ENCODE measurements around the gene POLR1A.
A peak's percentile ranks its signal among the peaks of the same experiment; 100 is the strongest.

The POLR1A gene

GRCh38 chr2:86069783-86070339 is 35.8 kb downstream of the POLR1A start:
- Histone ChIP-seq H3K79me1 (replicated peaks; ENCODE audit: low read length, poor library complexity, severe bottlenecking) (peaks cover 15% of the 10 kb centered on the region), H2AFZ (ENCODE audit: low read depth, low read length) (no peak overlapping the region), H2BK5ac (ENCODE audit: low read depth, low read length, poor library complexity, severe bottlenecking) (no peak overlapping the region), H3K23ac (ENCODE audit: low read length in 2 of 2) (no peak overlapping the region), H3K36me3 (ENCODE audit: control insufficient read depth in 1 of 2, insufficient read depth in 2 of 2, low read depth in 1 of 2, low read length in 2 of 2) (peaks cover 50 to 58% of the 10 kb centered on the region in 2 experiments), H3K14ac (ENCODE audit: low read length in 2 of 2) (no peak overlapping the region), H3K9ac (ENCODE audit: low read length) (no peak overlapping the region), H2AK5ac (ENCODE audit: low read length, severe bottlenecking) (no peak overlapping the region), H2BK120ac (ENCODE audit: low read depth, low read length) (no peak overlapping the region), H2BK12ac (ENCODE audit: low read length in 2 of 2) (peak overlapping the region in 1 of 2 experiments; percentile 1), H4K91ac (ENCODE audit: low read length) (no peak overlapping the region), H3K27ac (ENCODE audit: low read length, poor library complexity, severe bottlenecking) (no peak overlapping the region), H3K4ac (ENCODE audit: low read depth in 1 of 2, low read length in 2 of 2) (no peak overlapping the region), H2BK15ac (ENCODE audit: low read depth, poor library complexity, severe bottlenecking) (no peak overlapping the region), H3K27me3 (ENCODE audit: control insufficient read depth in 1 of 2, insufficient read depth in 1 of 2, low read length in 2 of 2) (no peaks in the 10 kb centered on the region), H4K8ac (ENCODE audit: low read length) (no peak overlapping the region), H3K9me3 (ENCODE audit: control insufficient read depth, low read length) (no peaks in the 10 kb centered on the region), H3K18ac (ENCODE audit: low read depth in 1 of 2, low read length in 2 of 2) (peak overlapping the region; percentile 2 to 54), H3K4me1 (ENCODE audit: control insufficient read depth, insufficient read depth, low read depth, low read length) (peaks cover 10% of the 10 kb centered on the region), H3K4me2 (ENCODE audit: low read length, poor library complexity, severe bottlenecking) (no peak overlapping the region), H3K4me3 (ENCODE audit: insufficient read depth in 1 of 2, low read depth in 1 of 2, low read length in 2 of 2) (no peak overlapping the region)
- no peak for DNase-seq
- WGBS = 96% methylated on average over 16 of the region's 16 CpGs

- Histone ChIP-seq H3K27me3 (ENCODE audit: control insufficient read depth in 1 of 2, insufficient read depth in 1 of 2, low read length in 2 of 2) (no peaks in the 10 kb centered on the region), H3K27ac (ENCODE audit: low read length, poor library complexity, severe bottlenecking) (no peak overlapping the region), H3K4me1 (ENCODE audit: control insufficient read depth, insufficient read depth, low read depth, low read length) (peaks cover 10% of the 10 kb centered on the region), H3K18ac (ENCODE audit: low read depth in 1 of 2, low read length in 2 of 2) (no peak overlapping the region), H3K36me3 (ENCODE audit: control insufficient read depth in 1 of 2, insufficient read depth in 2 of 2, low read depth in 1 of 2, low read length in 2 of 2) (peaks cover 47 to 58% of the 10 kb centered on the region in 2 experiments), H4K91ac (ENCODE audit: low read length) (no peak overlapping the region), H3K14ac (ENCODE audit: low read length in 2 of 2) (no peak overlapping the region), H3K79me1 (replicated peaks; ENCODE audit: low read length, poor library complexity, severe bottlenecking) (peaks cover 15% of the 10 kb centered on the region), H2BK15ac (ENCODE audit: low read depth, poor library complexity, severe bottlenecking) (no peak overlapping the region), H2AFZ (ENCODE audit: low read depth, low read length) (no peak overlapping the region), H2BK5ac (ENCODE audit: low read depth, low read length, poor library complexity, severe bottlenecking) (no peak overlapping the region), H4K8ac (ENCODE audit: low read length) (peak overlapping the region; percentile 31), H2BK120ac (ENCODE audit: low read depth, low read length) (no peak overlapping the region), H3K23ac (ENCODE audit: low read length in 2 of 2) (no peak overlapping the region), H3K9me3 (ENCODE audit: control insufficient read depth, low read length) (no peaks in the 10 kb centered on the region), H2BK12ac (ENCODE audit: low read length in 2 of 2) (no peak overlapping the region), H3K4me3 (ENCODE audit: insufficient read depth in 1 of 2, low read depth in 1 of 2, low read length in 2 of 2) (no peak overlapping the region), H3K9ac (ENCODE audit: low read length) (no peak overlapping the region), H3K4ac (ENCODE audit: low read depth in 1 of 2, low read length in 2 of 2) (no peak overlapping the region), H2AK5ac (ENCODE audit: low read length, severe bottlenecking) (no peak overlapping the region), H3K4me2 (ENCODE audit: low read length, poor library complexity, severe bottlenecking) (no peak overlapping the region)
- WGBS = 70% methylated on average over 5 of the region's 8 CpGs
- peak; percentile 29 for DNase-seq
Measured at GRCh38 chr2:86069091-86069685, 36.5 kb downstream of the POLR1A start.

GRCh38 chr2:86068648-86069047 is 37.0 kb downstream of the POLR1A start:
- Histone ChIP-seq H2BK12ac (ENCODE audit: low read length in 2 of 2) (no peak overlapping the region), H4K91ac (ENCODE audit: low read length) (peak overlapping the region; percentile 16), H3K18ac (ENCODE audit: low read depth in 1 of 2, low read length in 2 of 2) (peak overlapping the region in 1 of 2 experiments; percentile 14), H3K79me1 (replicated peaks; ENCODE audit: low read length, poor library complexity, severe bottlenecking) (peaks cover 15% of the 10 kb centered on the region), H3K4me2 (ENCODE audit: low read length, poor library complexity, severe bottlenecking) (no peak overlapping the region), H3K4me3 (ENCODE audit: insufficient read depth in 1 of 2, low read depth in 1 of 2, low read length in 2 of 2) (no peak overlapping the region), H2BK15ac (ENCODE audit: low read depth, poor library complexity, severe bottlenecking) (peak overlapping the region; percentile 19), H3K27me3 (ENCODE audit: control insufficient read depth in 1 of 2, insufficient read depth in 1 of 2, low read length in 2 of 2) (no peaks in the 10 kb centered on the region), H3K36me3 (ENCODE audit: control insufficient read depth in 1 of 2, insufficient read depth in 2 of 2, low read depth in 1 of 2, low read length in 2 of 2) (peaks cover 43 to 58% of the 10 kb centered on the region in 2 experiments), H3K4ac (ENCODE audit: low read depth in 1 of 2, low read length in 2 of 2) (no peak overlapping the region), H4K8ac (ENCODE audit: low read length) (peak overlapping the region; percentile 57), H2BK5ac (ENCODE audit: low read depth, low read length, poor library complexity, severe bottlenecking) (no peak overlapping the region), H3K9ac (ENCODE audit: low read length) (no peak overlapping the region), H2AK5ac (ENCODE audit: low read length, severe bottlenecking) (no peak overlapping the region), H2BK120ac (ENCODE audit: low read depth, low read length) (no peak overlapping the region), H3K9me3 (ENCODE audit: control insufficient read depth, low read length) (peaks cover 3% of the 10 kb centered on the region), H3K23ac (ENCODE audit: low read length in 2 of 2) (no peak overlapping the region), H3K14ac (ENCODE audit: low read length in 2 of 2) (no peak overlapping the region), H3K27ac (ENCODE audit: low read length, poor library complexity, severe bottlenecking) (no peak overlapping the region), H3K4me1 (ENCODE audit: control insufficient read depth, insufficient read depth, low read depth, low read length) (peaks cover 10% of the 10 kb centered on the region), H2AFZ (ENCODE audit: low read depth, low read length) (no peak overlapping the region)
- DNase-seq = no peak
- 95% methylated on average over 5 of the region's 5 CpGs for WGBS

GRCh38 chr2:86068136-86068588 is 37.5 kb downstream of the POLR1A start:
- peak overlapping the region; percentile 35 for H2AK5ac ChIP-seq (ENCODE audit: low read length, severe bottlenecking)
- no peak overlapping the region for H2AFZ ChIP-seq (ENCODE audit: low read depth, low read length)
- H3K23ac ChIP-seq (ENCODE audit: low read length in 2 of 2) = no peak overlapping the region
- H3K79me1 ChIP-seq (replicated peaks; ENCODE audit: low read length, poor library complexity, severe bottlenecking) = peaks cover 15% of the 10 kb centered on the region
- H3K4ac ChIP-seq (ENCODE audit: low read depth in 1 of 2, low read length in 2 of 2) = no peak overlapping the region
- H4K91ac ChIP-seq (ENCODE audit: low read length) = no peak overlapping the region
- no peaks in the 10 kb centered on the region for H3K27me3 ChIP-seq (ENCODE audit: control insufficient read depth in 1 of 2, insufficient read depth in 1 of 2, low read length in 2 of 2)
- H3K4me1 ChIP-seq (ENCODE audit: control insufficient read depth, insufficient read depth, low read depth, low read length) = peaks cover 10% of the 10 kb centered on the region
- no peak overlapping the region for H3K14ac ChIP-seq (ENCODE audit: low read length in 2 of 2)
- peak; percentile 44 for DNase-seq
- no peak overlapping the region for H3K27ac ChIP-seq (ENCODE audit: low read length, poor library complexity, severe bottlenecking)
- H3K18ac ChIP-seq (ENCODE audit: low read depth in 1 of 2, low read length in 2 of 2) = no peak overlapping the region
- WGBS = 47% methylated on average over 7 of the region's 7 CpGs
- H3K9ac ChIP-seq (ENCODE audit: low read length) = no peak overlapping the region
- H2BK120ac ChIP-seq (ENCODE audit: low read depth, low read length) = no peak overlapping the region
- H2BK5ac ChIP-seq (ENCODE audit: low read depth, low read length, poor library complexity, severe bottlenecking) = no peak overlapping the region
- no peak overlapping the region for H2BK12ac ChIP-seq (ENCODE audit: low read length in 2 of 2)
- peaks cover 7% of the 10 kb centered on the region for H3K9me3 ChIP-seq (ENCODE audit: control insufficient read depth, low read length)
- H3K36me3 ChIP-seq (ENCODE audit: control insufficient read depth in 1 of 2, insufficient read depth in 2 of 2, low read depth in 1 of 2, low read length in 2 of 2) = peaks cover 38 to 58% of the 10 kb centered on the region in 2 experiments
- H2BK15ac ChIP-seq (ENCODE audit: low read depth, poor library complexity, severe bottlenecking) = no peak overlapping the region
- H3K4me3 ChIP-seq (ENCODE audit: insufficient read depth in 1 of 2, low read depth in 1 of 2, low read length in 2 of 2) = no peak overlapping the region
- no peak overlapping the region for H3K4me2 ChIP-seq (ENCODE audit: low read length, poor library complexity, severe bottlenecking)
- H4K8ac ChIP-seq (ENCODE audit: low read length) = peak overlapping the region; percentile 27
